OCI-M2 (cell line): ENCODE results near the gene FAM76A.
"Not testable (repeated sequence)": the region's sequence is repeated elsewhere in the genome, so short reads cannot be mapped to it uniquely, and the experiment has no call there.

Source experiments
- DNase-seq: peaks from one replicate; lab custom pipeline; 2025; ENCODE audit not compliant: unreplicated experiment; lab: John Stamatoyannopoulos, UW

The FAM76A gene

GRCh38 chr1:27774654-27775053 is 48.9 kb downstream of the FAM76A start:
- DNase-seq = no peak

- DNase-seq = not testable (repeated sequence)
Measured at GRCh38 chr1:27775336-27775735, 49.6 kb downstream of the FAM76A start.

- not testable (repeated sequence) for DNase-seq
Measured at GRCh38 chr1:27776276-27776675, 50.5 kb downstream of the FAM76A start.

- DNase-seq = no peak
Measured at GRCh38 chr1:27778056-27778455, 52.3 kb downstream of the FAM76A start.

- no peak for DNase-seq
Measured at GRCh38 chr1:27779122-27779521, 53.4 kb downstream of the FAM76A start.

- no peak for DNase-seq
Measured at GRCh38 chr1:27782950-27783349, 57.2 kb downstream of the FAM76A start.

- no peak for DNase-seq
Measured at GRCh38 chr1:27784700-27785099, 58.9 kb downstream of the FAM76A start.

GRCh38 chr1:27785781-27786455 is 60.2 kb downstream of the FAM76A start:
- DNase-seq = no peak

- DNase-seq = no peak
Measured at GRCh38 chr1:27787895-27788294, 62.1 kb downstream of the FAM76A start.

- no peak for DNase-seq
Measured at GRCh38 chr1:27789540-27790041, 63.8 kb downstream of the FAM76A start.

- not testable (repeated sequence) for DNase-seq
Measured at GRCh38 chr1:27790270-27790669, 64.5 kb downstream of the FAM76A start.

- no peak for DNase-seq
Measured at GRCh38 chr1:27795601-27796000, 69.8 kb downstream of the FAM76A start.

- no peak for DNase-seq
Measured at GRCh38 chr1:27804791-27805190, 79.0 kb downstream of the FAM76A start.

- no peak for DNase-seq
Measured at GRCh38 chr1:27806758-27807157, 81.0 kb downstream of the FAM76A start.

GRCh38 chr1:27807385-27807784 is 81.6 kb downstream of the FAM76A start:
- DNase-seq = no peak

- DNase-seq = not testable (repeated sequence)
Measured at GRCh38 chr1:27808131-27808530, 82.4 kb downstream of the FAM76A start.

GRCh38 chr1:27809883-27810282 is 84.1 kb downstream of the FAM76A start:
- DNase-seq = no peak

GRCh38 chr1:27811741-27812500 is 86.2 kb downstream of the FAM76A start:
- no peak for DNase-seq
